Spleen (tissue), 7 donors: ENCODE results near the gene C2CD2L.

Experiments used
- CTCF ChIP-seq, 11 experiments: fragments of 200-600 bp in 7 of 11; fragments of 450-650 bp in 4 of 11; sonication (generic) in 4 of 11; IDR thresholded peaks in 8 of 11; conservative IDR thresholded peaks in 3 of 11; 1 replicate in 7 of 11; 2 replicates in 4 of 11; pipeline versions ENCODE4 v1.4.0 to v1.8.0; 2016 to 2021; ENCODE audit warnings: antibody characterized with exemption in 11 of 11, inconsistent platforms in 4 of 11, mild to moderate bottlenecking in 1 of 11
- POLR2AphosphoS5 ChIP-seq, 3 donors: sonication (generic); formaldehyde crosslinking; IDR thresholded peaks; one replicate each; pipeline ENCODE4 v1.5.1; 2017; ENCODE audit warnings: antibody characterized with exemption in 3 of 3
- donor health status: DM: no; HTN: no; CAD: no; lungs with moderate emphysema.
- donor health status: DM: no; HTN: no; CAD: no.
- donor health status: DM: no; HTN: no; CAD: no.

- TF ChIP-seq CTCF (IDR thresholded peaks at IDR 0.05 in 8 of 11, conservative IDR thresholded peaks at IDR 0.05 in 3 of 11) (no peak), POLR2AphosphoS5 (IDR thresholded peaks at IDR 0.05) (no peak)
These were observed 46.1 kb downstream of the C2CD2L start for GRCh38 chr11:119153049-119153818.
